ENCODE data around the gene PITPNM3.
"Not testable (repeated sequence)": the region's sequence is repeated elsewhere in the genome, so short reads cannot be mapped to it uniquely, and the experiment has no call there.

PITPNM3 gene

GRCh38 chr17:6556121-6557039 lies at the start of gene PITPNM3:
PITPNM3 (minus strand) TSS chr17:6556555; CDS start chr17:6556406, 149 bp downstream.
- no peak for DNase-seq

- DNase-seq = no peak
Observed at GRCh38 chr17:6605142-6605541, 48.8 kb upstream of the PITPNM3 start.

- no peak for DNase-seq
Observed at GRCh38 chr17:6603744-6604325, 47.5 kb upstream of the PITPNM3 start.

- DNase-seq = no peak
Observed at GRCh38 chr17:6602141-6602540, 45.8 kb upstream of the PITPNM3 start.

- no peak for DNase-seq
Observed at GRCh38 chr17:6599364-6599763, 43.0 kb upstream of the PITPNM3 start.

- DNase-seq = no peak
Observed at GRCh38 chr17:6597727-6598126, 41.4 kb upstream of the PITPNM3 start.

GRCh38 chr17:6596941-6597340 lies 40.6 kb upstream of the PITPNM3 start:
- no peak for DNase-seq

GRCh38 chr17:6596511-6596910 lies 40.2 kb upstream of the PITPNM3 start:
- DNase-seq = no peak

GRCh38 chr17:6596081-6596480 lies 39.7 kb upstream of the PITPNM3 start:
- no peak for DNase-seq

- DNase-seq = not testable (repeated sequence)
Observed at GRCh38 chr17:6593371-6593770, 37.0 kb upstream of the PITPNM3 start.

- no peak for DNase-seq
Observed at GRCh38 chr17:6592173-6592572, 35.8 kb upstream of the PITPNM3 start.

- no peak for DNase-seq
Observed at GRCh38 chr17:6591599-6592158, 35.3 kb upstream of the PITPNM3 start.

GRCh38 chr17:6589266-6589946 lies 33.1 kb upstream of the PITPNM3 start:
- no peak for DNase-seq

- DNase-seq = no peak
Observed at GRCh38 chr17:6588165-6588564, 31.8 kb upstream of the PITPNM3 start.

- DNase-seq = no peak
Observed at GRCh38 chr17:6587310-6587709, 31.0 kb upstream of the PITPNM3 start.

- no peak for DNase-seq
Observed at GRCh38 chr17:6583411-6583810, 27.1 kb upstream of the PITPNM3 start.

- DNase-seq = no peak
Observed at GRCh38 chr17:6580625-6581024, 24.3 kb upstream of the PITPNM3 start.

- DNase-seq = no peak
Observed at GRCh38 chr17:6578491-6578890, 22.1 kb upstream of the PITPNM3 start.

- no peak for DNase-seq
Observed at GRCh38 chr17:6577686-6578263, 21.4 kb upstream of the PITPNM3 start.

- DNase-seq = no peak
Observed at GRCh38 chr17:6576038-6576785, 19.9 kb upstream of the PITPNM3 start.

- DNase-seq = no peak
Observed at GRCh38 chr17:6575596-6575988, 19.2 kb upstream of the PITPNM3 start.

Data from activated naive CD4-positive, alpha-beta T cell treated with anti-CD3 and anti-CD28 coated beads, Interleukin-2, amount 50 U/mL, for 16 hours (primary cell).